ENCODE data around the gene PRR3. TPM values are rescaled to one million over a fixed set of nuclear protein-coding genes. Genes with fewer than 3 reads are reported as not detected.

The PRR3 gene
- polyA plus RNA-seq, 3 donors = 2.8 to 7.1 (median 3.6) TPM

DNA sequence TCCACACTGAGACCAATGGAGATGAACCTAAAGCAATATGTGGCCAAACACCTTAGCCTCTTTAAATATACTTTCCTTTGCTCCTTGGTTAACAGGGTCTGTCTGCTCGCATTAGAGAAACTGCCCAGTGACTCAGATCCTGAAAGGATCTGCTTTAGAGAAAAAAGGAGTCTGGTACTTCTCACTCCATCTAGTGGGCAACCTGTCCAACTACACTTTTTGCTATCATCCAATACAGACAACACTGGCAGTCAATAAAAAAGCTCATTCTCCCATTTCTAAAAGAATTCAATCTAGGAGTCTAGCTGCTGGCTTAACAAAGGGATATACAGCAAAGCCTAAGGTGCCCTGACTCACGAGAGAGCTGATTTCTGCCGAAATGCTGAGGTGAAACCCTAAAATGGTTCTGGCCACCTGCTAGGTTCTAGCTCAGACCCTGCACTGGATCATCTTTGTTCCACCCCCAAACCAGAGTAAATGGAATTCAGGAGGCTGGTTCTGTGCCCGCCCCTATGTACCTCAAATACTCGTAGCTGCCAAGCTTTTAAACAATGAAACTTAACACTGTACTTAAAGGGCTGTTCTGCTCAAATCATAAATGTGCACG lies 12.3 kb upstream of the PRR3 start:
- no peaks in the 10 kb centered on the region for H3K9me3 ChIP-seq (replicated peaks in 1 of 2; ENCODE audit: control insufficient read depth in 1 of 2, insufficient read depth in 1 of 2, low read length in 2 of 2)
- intact Hi-C loops (cut with micrococcal nuclease) = loop anchor here (2.0 to 10.0 kb wide), 4 partner anchors 50 to 62 kb away; no protein-coding TSS in a partner anchor

DNA sequence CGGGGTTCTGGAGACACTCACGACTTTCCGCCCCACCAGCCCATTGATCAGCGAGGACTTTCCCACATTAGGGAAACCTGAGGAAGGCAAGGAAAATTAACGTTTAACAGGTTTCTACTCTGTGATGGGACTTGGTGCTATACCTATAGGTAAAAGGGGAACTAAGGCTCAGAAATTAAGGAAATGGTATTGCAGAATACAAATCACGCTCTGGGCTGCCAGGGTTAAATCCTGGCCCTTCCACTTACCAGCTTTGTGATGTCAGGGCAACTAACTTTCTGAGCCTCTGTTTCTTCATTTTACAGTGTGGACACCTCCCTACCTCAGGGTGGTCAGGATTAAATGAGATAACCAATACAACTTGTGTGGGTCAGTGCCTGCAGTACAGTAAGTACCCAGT lies 9.6 kb upstream of the PRR3 start:
- no peaks in the 10 kb centered on the region for H3K79me2 ChIP-seq (ENCODE audit: insufficient read depth, low read length)
- peaks cover 22% of the 10 kb centered on the region for H3K4me1 Mint-ChIP-seq
- no peaks in the 10 kb centered on the region for H3K9me3 ChIP-seq (replicated peaks in 1 of 2; ENCODE audit: control insufficient read depth in 1 of 2, insufficient read depth in 1 of 2, low read length in 2 of 2)
- H3K4me3 Mint-ChIP-seq = no peak overlapping the region
- intact Hi-C loops (cut with micrococcal nuclease) = loop anchor here in 1 of 2 donors (10.0 kb wide), 1 partner anchor 47 kb away; no protein-coding TSS in a partner anchor
- H3K4me3 ChIP-seq (replicated peaks in 1 of 3; ENCODE audit: low read depth in 2 of 3, low read length in 3 of 3) = no peak overlapping the region
- H3K27me3 Mint-ChIP-seq (ENCODE audit: low read depth in 3 of 3) = peaks cover 9 to 14% (median 11%) of the 10 kb centered on the region in 3 donors
- H3K36me3 Mint-ChIP-seq = peaks cover 55 to 62% of the 10 kb centered on the region in 2 donors
- no peak overlapping the region for H3K4me2 ChIP-seq (replicated peaks; ENCODE audit: extremely low read depth, low read length, poor library complexity, severe bottlenecking)
- no peaks in the 10 kb centered on the region for H4K20me1 ChIP-seq (ENCODE audit: insufficient read depth, low read length)
- WGBS (ENCODE audit: insufficient coverage) = 100% methylated on average over 3 of the region's 6 CpGs
- H3K27ac ChIP-seq (ENCODE audit: low read depth in 1 of 2, low read length in 2 of 2) = no peak overlapping the region
- peak overlapping the region in 1 of 7 donors; percentile 46 for H3K27ac Mint-ChIP-seq
- peaks cover 6 to 7% of the 10 kb centered on the region in 2 donors for H3K27me3 ChIP-seq (ENCODE audit: control insufficient read depth in 2 of 2, insufficient read depth in 2 of 2, low read length in 2 of 2)
- TF ChIP-seq, protein P1, sequence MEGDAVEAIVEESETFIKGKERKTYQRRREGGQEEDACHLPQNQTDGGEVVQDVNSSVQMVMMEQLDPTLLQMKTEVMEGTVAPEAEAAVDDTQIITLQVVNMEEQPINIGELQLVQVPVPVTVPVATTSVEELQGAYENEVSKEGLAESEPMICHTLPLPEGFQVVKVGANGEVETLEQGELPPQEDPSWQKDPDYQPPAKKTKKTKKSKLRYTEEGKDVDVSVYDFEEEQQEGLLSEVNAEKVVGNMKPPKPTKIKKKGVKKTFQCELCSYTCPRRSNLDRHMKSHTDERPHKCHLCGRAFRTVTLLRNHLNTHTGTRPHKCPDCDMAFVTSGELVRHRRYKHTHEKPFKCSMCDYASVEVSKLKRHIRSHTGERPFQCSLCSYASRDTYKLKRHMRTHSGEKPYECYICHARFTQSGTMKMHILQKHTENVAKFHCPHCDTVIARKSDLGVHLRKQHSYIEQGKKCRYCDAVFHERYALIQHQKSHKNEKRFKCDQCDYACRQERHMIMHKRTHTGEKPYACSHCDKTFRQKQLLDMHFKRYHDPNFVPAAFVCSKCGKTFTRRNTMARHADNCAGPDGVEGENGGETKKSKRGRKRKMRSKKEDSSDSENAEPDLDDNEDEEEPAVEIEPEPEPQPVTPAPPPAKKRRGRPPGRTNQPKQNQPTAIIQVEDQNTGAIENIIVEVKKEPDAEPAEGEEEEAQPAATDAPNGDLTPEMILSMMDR (IDR thresholded peaks at IDR 0.05) = no peak
- peaks cover 23 to 53% of the 10 kb centered on the region in 2 donors for H3K36me3 ChIP-seq (replicated peaks in 1 of 2; ENCODE audit: control insufficient read depth in 1 of 2, insufficient read depth in 2 of 2, low read length in 2 of 2)
- no peak overlapping the region for H3K9ac ChIP-seq (ENCODE audit: insufficient read depth, low read length, poor library complexity, severe bottlenecking)
- no peak overlapping the region for H2AFZ ChIP-seq (ENCODE audit: insufficient read depth, low read depth, low read length, poor library complexity, severe bottlenecking)
- peak in 2 of 3 donors; percentile 35 to 38 for DNase-seq
- H3K9me3 Mint-ChIP-seq = no peaks in the 10 kb centered on the region
- peaks cover 8 to 12% of the 10 kb centered on the region in 2 donors for H3K4me1 ChIP-seq (ENCODE audit: control insufficient read depth in 1 of 2, insufficient read depth in 2 of 2, low read length in 2 of 2)

More for the DNA sequence above, 12.3 kb upstream of the PRR3 start:
- TF ChIP-seq, protein P1 (IDR thresholded peaks at IDR 0.05) = peak; percentile 90
- no peaks in the 10 kb centered on the region for H3K79me2 ChIP-seq (ENCODE audit: insufficient read depth, low read length)
- no peak overlapping the region for H3K27ac Mint-ChIP-seq
- H3K4me3 Mint-ChIP-seq = no peak overlapping the region
- no peaks in the 10 kb centered on the region for H3K9me3 Mint-ChIP-seq
- no peak overlapping the region for H3K4me3 ChIP-seq (replicated peaks in 1 of 3; ENCODE audit: low read depth in 2 of 3, low read length in 3 of 3)
- WGBS (ENCODE audit: insufficient coverage) = 55% methylated on average over 4 of the region's 6 CpGs
- DNase-seq = peak; percentile 55 to 80 (median 75)
- H3K9ac ChIP-seq (ENCODE audit: insufficient read depth, low read length, poor library complexity, severe bottlenecking) = no peak overlapping the region
- peaks cover 18 to 21% of the 10 kb centered on the region in 2 donors for H3K4me1 ChIP-seq (ENCODE audit: control insufficient read depth in 1 of 2, insufficient read depth in 2 of 2, low read length in 2 of 2)
- no peak overlapping the region for H3K27ac ChIP-seq (ENCODE audit: low read depth in 1 of 2, low read length in 2 of 2)
- H3K36me3 ChIP-seq (replicated peaks in 1 of 2; ENCODE audit: control insufficient read depth in 1 of 2, insufficient read depth in 2 of 2, low read length in 2 of 2) = peaks cover 3 to 26% of the 10 kb centered on the region in 2 donors
- peaks cover 13 to 14% of the 10 kb centered on the region in 2 donors for H3K27me3 ChIP-seq (ENCODE audit: control insufficient read depth in 2 of 2, insufficient read depth in 2 of 2, low read length in 2 of 2)
- peaks cover 31% of the 10 kb centered on the region for H3K4me1 Mint-ChIP-seq
- no peak overlapping the region for H2AFZ ChIP-seq (ENCODE audit: insufficient read depth, low read depth, low read length, poor library complexity, severe bottlenecking)
- H4K20me1 ChIP-seq (ENCODE audit: insufficient read depth, low read length) = no peaks in the 10 kb centered on the region
- H3K36me3 Mint-ChIP-seq = peaks cover 33 to 38% of the 10 kb centered on the region in 2 donors
- peaks cover 14 to 24% (median 21%) of the 10 kb centered on the region in 3 donors for H3K27me3 Mint-ChIP-seq (ENCODE audit: low read depth in 3 of 3)
- no peak overlapping the region for H3K4me2 ChIP-seq (replicated peaks; ENCODE audit: extremely low read depth, low read length, poor library complexity, severe bottlenecking)

Measured in CD14-positive monocyte (primary cell).